ENCODE measurements around the gene DSC3.

DNA sequence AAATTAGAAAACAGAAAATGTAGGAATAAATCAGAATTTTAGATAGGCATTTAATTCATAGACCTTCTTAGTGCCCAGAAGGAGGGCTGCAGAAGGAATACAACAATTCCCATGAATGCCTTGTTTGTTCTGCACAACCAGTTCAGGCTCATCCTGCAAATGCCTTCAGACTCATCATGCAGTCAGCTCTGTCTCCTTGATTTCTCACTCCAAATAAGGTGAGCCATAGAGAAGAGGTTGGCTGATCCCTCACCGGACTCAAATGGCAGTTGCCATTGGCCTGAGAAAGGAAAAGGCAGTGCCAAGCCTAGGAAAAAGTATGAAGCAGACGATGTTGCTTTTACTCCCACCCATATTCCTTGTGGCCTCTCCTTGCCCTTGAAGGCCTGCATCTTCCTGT lies 50.3 kb downstream of the DSC3 start:
- TF ChIP-seq GATA3 (IDR thresholded peaks at IDR 0.05; ENCODE audit: low read depth, low read length) (no peak), GATA2 (IDR thresholded peaks at IDR 0.05; ENCODE audit: low read depth, low read length) (no peak)

Measured in SH-SY5Y (cell line).